ENCODE data around the gene SLC37A1.

Gene SLC37A1

GRCh38 chr21:42564561-42564971, 50.9 kb downstream of the SLC37A1 start:
- DNase-seq, result peak; percentile 29

- DNase-seq, result peak; percentile 38
Observed at GRCh38 chr21:42565206-42565810, 51.7 kb downstream of the SLC37A1 start.

GRCh38 chr21:42565886-42566523, 52.4 kb downstream of the SLC37A1 start:
- peak; percentile 44 for DNase-seq

GRCh38 chr21:42566524-42567213, 53.0 kb downstream of the SLC37A1 start:
- peak; percentile 46 for DNase-seq

- DNase-seq, result peak; percentile 38
Observed at GRCh38 chr21:42567214-42567555, 53.5 kb downstream of the SLC37A1 start.

- peak; percentile 12 for DNase-seq
Observed at GRCh38 chr21:42567861-42568260, 54.2 kb downstream of the SLC37A1 start.

- peak; percentile 10 for DNase-seq
Observed at GRCh38 chr21:42568376-42568775, 54.7 kb downstream of the SLC37A1 start.

- peak; percentile 36 for DNase-seq
Observed at GRCh38 chr21:42568866-42569731, 55.4 kb downstream of the SLC37A1 start.

GRCh38 chr21:42569732-42570301, 56.2 kb downstream of the SLC37A1 start:
- DNase-seq, result peak; percentile 30

- DNase-seq, result peak; percentile 37
Observed at GRCh38 chr21:42570362-42570761, 56.7 kb downstream of the SLC37A1 start.

GRCh38 chr21:42570841-42571387, 57.3 kb downstream of the SLC37A1 start:
- peak; percentile 41 for DNase-seq

- peak; percentile 20 for DNase-seq
Observed at GRCh38 chr21:42571391-42572150, 57.9 kb downstream of the SLC37A1 start.

- peak; percentile 35 for DNase-seq
Observed at GRCh38 chr21:42572906-42573495, 59.3 kb downstream of the SLC37A1 start.

GRCh38 chr21:42574234-42575027, 60.8 kb downstream of the SLC37A1 start:
- DNase-seq, result peak; percentile 45

GRCh38 chr21:42575111-42575510, 61.5 kb downstream of the SLC37A1 start:
- DNase-seq, result no peak

- DNase-seq, result no peak
Observed at GRCh38 chr21:42576639-42577038, 63.0 kb downstream of the SLC37A1 start.

- DNase-seq, result no peak
Observed at GRCh38 chr21:42578034-42578433, 64.4 kb downstream of the SLC37A1 start.

GRCh38 chr21:42578761-42579415, 65.2 kb downstream of the SLC37A1 start:
- no peak for DNase-seq

- no peak for DNase-seq
Observed at GRCh38 chr21:42579456-42580075, 65.9 kb downstream of the SLC37A1 start.

Measured in activated CD8-positive, alpha-beta memory T cell treated with anti-CD3 and anti-CD28 coated beads, Interleukin-2, amount 50 U/mL, for 48 hours (primary cell).